ENCODE measurements around the gene STIMATE.

The STIMATE gene

GRCh38 chr3:52847726-52848125 lies 49.6 kb downstream of the STIMATE start:
- Histone ChIP-seq H3K36me3 (replicated peaks; ENCODE audit: insufficient read depth, low read length) (no peaks in the 10 kb centered on the region), H3K4me3 (ENCODE audit: low read length) (no peak overlapping the region)
- no peak for DNase-seq

GRCh38 chr3:52847241-52847640 lies 50.1 kb downstream of the STIMATE start:
- Histone ChIP-seq H3F3A (ENCODE audit: insufficient read depth, low read length) (0 out of 2 replicates have a peak, but pooled peaks cover 5% of the 10 kb centered on the region), H3K4me3 (ENCODE audit: low read length) (no peak overlapping the region), H3K27me3 (replicated peaks; ENCODE audit: insufficient read depth, low read length) (no peaks in the 10 kb centered on the region), H4K20me1 (ENCODE audit: insufficient read depth, low read length) (no peaks in the 10 kb centered on the region), H3K36me3 (replicated peaks; ENCODE audit: insufficient read depth, low read length) (no peaks in the 10 kb centered on the region), H3K9me2 (replicated peaks; ENCODE audit: insufficient read depth, low read length) (no peaks in the 10 kb centered on the region), H3K4me2 (ENCODE audit: low read depth, low read length) (no peak overlapping the region), H2AFZ (ENCODE audit: low read length) (no peak overlapping the region), H3K9ac (ENCODE audit: low read length) (no peak overlapping the region), H3K79me2 (ENCODE audit: low read length) (no peaks in the 10 kb centered on the region), H3K27ac (ENCODE audit: low read length) (no peak overlapping the region), H3K4me1 (ENCODE audit: low read length) (peaks cover 11% of the 10 kb centered on the region), H3K9me3 (replicated peaks; ENCODE audit: insufficient read depth, low read length) (no peaks in the 10 kb centered on the region)
- no peak for DNase-seq
- no peak for TF ChIP-seq EZH2 (optimal IDR thresholded peaks at IDR 0.05; ENCODE audit: low read depth, low read length)
- TF ChIP-seq CTCF (IDR thresholded peaks at IDR 0.05; ENCODE audit: low read length): no peak
- no peak for TF ChIP-seq EZH2phosphoT487 (IDR thresholded peaks at IDR 0.05; ENCODE audit: low read length)

More at GRCh38 chr3:52847726-52848125, 49.6 kb downstream of the STIMATE start:
- Histone ChIP-seq H3K9me2 (replicated peaks; ENCODE audit: insufficient read depth, low read length) (no peaks in the 10 kb centered on the region), H3K4me2 (ENCODE audit: low read depth, low read length) (no peak overlapping the region), H3F3A (ENCODE audit: insufficient read depth, low read length) (0 out of 2 replicates have a peak, but pooled peaks cover 5% of the 10 kb centered on the region), H3K79me2 (ENCODE audit: low read length) (no peaks in the 10 kb centered on the region), H4K20me1 (ENCODE audit: insufficient read depth, low read length) (no peaks in the 10 kb centered on the region), H3K9ac (ENCODE audit: low read length) (no peak overlapping the region), H3K27ac (ENCODE audit: low read length) (no peak overlapping the region), H3K9me3 (replicated peaks; ENCODE audit: insufficient read depth, low read length) (no peaks in the 10 kb centered on the region), H3K27me3 (replicated peaks; ENCODE audit: insufficient read depth, low read length) (no peaks in the 10 kb centered on the region), H2AFZ (ENCODE audit: low read length) (no peak overlapping the region), H3K4me1 (ENCODE audit: low read length) (peaks cover 11% of the 10 kb centered on the region)
- no peak for TF ChIP-seq EZH2 (optimal IDR thresholded peaks at IDR 0.05; ENCODE audit: low read depth, low read length)
- TF ChIP-seq CTCF (IDR thresholded peaks at IDR 0.05; ENCODE audit: low read length): no peak
- TF ChIP-seq EZH2phosphoT487 (IDR thresholded peaks at IDR 0.05; ENCODE audit: low read length): no peak

- H3K4me3 ChIP-seq (ENCODE audit: low read length): no peak overlapping the region
- 0 out of 2 replicates have a peak, but pooled peaks cover 5% of the 10 kb centered on the region for H3F3A ChIP-seq (ENCODE audit: insufficient read depth, low read length)
These were observed 50.8 kb downstream of the STIMATE start for GRCh38 chr3:52846432-52846965.

More at GRCh38 chr3:52846432-52846965, 50.8 kb downstream of the STIMATE start:
- Histone ChIP-seq H2AFZ (ENCODE audit: low read length) (no peak overlapping the region), H4K20me1 (ENCODE audit: insufficient read depth, low read length) (no peaks in the 10 kb centered on the region), H3K36me3 (replicated peaks; ENCODE audit: insufficient read depth, low read length) (no peaks in the 10 kb centered on the region), H3K4me2 (ENCODE audit: low read depth, low read length) (peak overlapping the region; percentile 41; the same call in 1 of the 2 replicates), H3K27me3 (replicated peaks; ENCODE audit: insufficient read depth, low read length) (no peaks in the 10 kb centered on the region), H3K9ac (ENCODE audit: low read length) (no peak overlapping the region), H3K4me1 (ENCODE audit: low read length) (peaks cover 11% of the 10 kb centered on the region), H3K9me2 (replicated peaks; ENCODE audit: insufficient read depth, low read length) (no peaks in the 10 kb centered on the region), H3K9me3 (replicated peaks; ENCODE audit: insufficient read depth, low read length) (no peaks in the 10 kb centered on the region), H3K79me2 (ENCODE audit: low read length) (no peaks in the 10 kb centered on the region), H3K27ac (ENCODE audit: low read length) (peak overlapping the region; percentile 22; the same call in 1 of the 2 replicates)
- TF ChIP-seq EZH2 (optimal IDR thresholded peaks at IDR 0.05; ENCODE audit: low read depth, low read length): no peak
- no peak for TF ChIP-seq EZH2phosphoT487 (IDR thresholded peaks at IDR 0.05; ENCODE audit: low read length)
- TF ChIP-seq CTCF (IDR thresholded peaks at IDR 0.05; ENCODE audit: low read length): no peak
- peak; percentile 25 for DNase-seq
